ENCODE results near the gene GPC3. TPM values are rescaled to one million over a fixed set of nuclear protein-coding genes. Genes with fewer than 3 reads are reported as not detected.

Gene GPC3
- 1 to 10 TPM in 4 of 6 experiments, under 1 TPM in 2; 0.31 to 6.8 (median 1.8) TPM for total RNA-seq
- long read RNA-seq = 0 reads

DNA sequence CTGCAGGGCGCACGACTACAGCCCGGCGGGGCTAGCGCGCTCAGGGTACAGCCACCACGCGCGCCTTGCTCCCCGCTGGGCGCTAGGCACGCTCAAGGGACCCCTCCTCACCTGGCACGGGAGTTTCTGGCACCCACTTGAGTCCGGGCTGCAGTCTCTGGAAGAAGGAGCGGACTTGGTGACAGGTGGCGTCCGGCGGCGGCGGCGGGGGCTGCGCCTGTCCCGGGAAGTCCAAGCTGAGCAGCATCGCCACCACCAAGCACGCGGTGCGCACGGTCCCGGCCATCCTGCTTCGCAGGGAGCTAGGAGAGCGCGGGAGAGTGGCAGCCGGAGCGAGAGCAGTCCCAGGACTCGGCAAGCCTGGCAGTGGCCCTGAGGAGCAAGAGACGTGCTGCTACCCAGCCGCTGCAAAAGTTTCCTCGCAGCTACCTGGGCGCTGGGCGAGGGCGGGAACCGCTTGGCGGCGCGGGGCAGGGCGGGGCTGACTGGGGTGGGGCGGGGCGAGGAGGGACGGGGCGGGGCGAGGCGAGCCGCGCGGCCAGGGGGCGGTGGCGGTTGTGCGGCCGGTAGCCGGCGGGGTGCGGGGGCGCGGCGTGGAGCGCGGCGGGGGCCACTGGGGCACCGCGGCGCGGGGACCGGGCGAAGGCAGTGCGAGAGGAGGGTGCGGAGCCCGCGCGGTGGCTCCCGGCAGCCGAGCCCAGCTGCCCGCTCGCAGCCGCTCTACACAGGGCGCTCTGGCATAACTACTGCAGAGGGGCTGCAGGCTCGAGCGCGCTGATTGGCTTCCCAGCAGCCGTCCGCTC lies at the start of gene GPC3:
GPC3 (minus strand) TSS at position 431 of the 803 bp plus-strand sequence.
- intact Hi-C loops (cut with DNase I) = no loop called here
- Histone ChIP-seq H3K27me3 (peaks cover 0 to 9% of the 10 kb centered on the region in 2 donors), H3K4me3 (peak within 1 kb of the TSS; percentile 6 to 48 (median 38)), H3K9me3 (no peaks in the 10 kb centered on the region), H3K4me1 (no peaks in the 10 kb centered on the region), H3K27ac (no peak within 1 kb of the TSS), H3K36me3 (no peaks in the 10 kb centered on the region)
- DNase-seq = peak; percentile 44 to 53 (median 51)
- no peak for TF ChIP-seq POLR2A (IDR thresholded peaks at IDR 0.05)
- TF ChIP-seq, protein P1, sequence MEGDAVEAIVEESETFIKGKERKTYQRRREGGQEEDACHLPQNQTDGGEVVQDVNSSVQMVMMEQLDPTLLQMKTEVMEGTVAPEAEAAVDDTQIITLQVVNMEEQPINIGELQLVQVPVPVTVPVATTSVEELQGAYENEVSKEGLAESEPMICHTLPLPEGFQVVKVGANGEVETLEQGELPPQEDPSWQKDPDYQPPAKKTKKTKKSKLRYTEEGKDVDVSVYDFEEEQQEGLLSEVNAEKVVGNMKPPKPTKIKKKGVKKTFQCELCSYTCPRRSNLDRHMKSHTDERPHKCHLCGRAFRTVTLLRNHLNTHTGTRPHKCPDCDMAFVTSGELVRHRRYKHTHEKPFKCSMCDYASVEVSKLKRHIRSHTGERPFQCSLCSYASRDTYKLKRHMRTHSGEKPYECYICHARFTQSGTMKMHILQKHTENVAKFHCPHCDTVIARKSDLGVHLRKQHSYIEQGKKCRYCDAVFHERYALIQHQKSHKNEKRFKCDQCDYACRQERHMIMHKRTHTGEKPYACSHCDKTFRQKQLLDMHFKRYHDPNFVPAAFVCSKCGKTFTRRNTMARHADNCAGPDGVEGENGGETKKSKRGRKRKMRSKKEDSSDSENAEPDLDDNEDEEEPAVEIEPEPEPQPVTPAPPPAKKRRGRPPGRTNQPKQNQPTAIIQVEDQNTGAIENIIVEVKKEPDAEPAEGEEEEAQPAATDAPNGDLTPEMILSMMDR (IDR thresholded peaks at IDR 0.05) = no peak
- 37% methylated on average over 13 of the region's 90 CpGs for WGBS (ENCODE audit: insufficient coverage, low coverage, low lambda C conversion rate, missing lambda C conversion rate)
- peak; percentile 82 to 88 (median 88) for ATAC-seq

DNA sequence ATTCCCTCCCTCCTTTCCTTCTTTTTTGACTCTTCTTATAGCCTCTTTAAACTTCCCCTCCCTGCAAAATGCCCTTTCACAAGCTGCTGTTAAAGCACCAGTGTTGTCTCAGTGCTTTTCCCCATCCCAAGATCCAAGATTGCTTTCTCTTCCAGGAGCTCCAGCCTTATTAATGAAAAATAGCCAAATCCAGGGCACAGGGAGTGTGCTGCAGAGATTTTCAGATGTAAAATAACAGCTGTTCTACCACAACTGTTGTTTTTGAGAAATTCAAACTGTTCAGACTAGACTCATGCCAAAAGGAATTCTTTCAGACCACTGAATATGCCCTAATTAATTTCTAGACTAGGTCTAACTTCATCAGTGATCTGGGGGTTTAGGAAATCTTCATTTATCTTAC lies 47.0 kb upstream of the GPC3 start:
- intact Hi-C loops (cut with DNase I) = no loop called here
- TF ChIP-seq, protein P1 (IDR thresholded peaks at IDR 0.05) = no peak
- TF ChIP-seq POLR2A (IDR thresholded peaks at IDR 0.05) = no peak
- no peaks in the 10 kb centered on the region for H3K4me1 ChIP-seq
- no peaks in the 10 kb centered on the region for H3K27me3 ChIP-seq
- no peak overlapping the region for H3K27ac ChIP-seq
- DNase-seq (no peak), ATAC-seq (no peak)
- H3K9me3 ChIP-seq = no peaks in the 10 kb centered on the region
- no peak overlapping the region for H3K4me3 ChIP-seq
- no peaks in the 10 kb centered on the region for H3K36me3 ChIP-seq

DNA sequence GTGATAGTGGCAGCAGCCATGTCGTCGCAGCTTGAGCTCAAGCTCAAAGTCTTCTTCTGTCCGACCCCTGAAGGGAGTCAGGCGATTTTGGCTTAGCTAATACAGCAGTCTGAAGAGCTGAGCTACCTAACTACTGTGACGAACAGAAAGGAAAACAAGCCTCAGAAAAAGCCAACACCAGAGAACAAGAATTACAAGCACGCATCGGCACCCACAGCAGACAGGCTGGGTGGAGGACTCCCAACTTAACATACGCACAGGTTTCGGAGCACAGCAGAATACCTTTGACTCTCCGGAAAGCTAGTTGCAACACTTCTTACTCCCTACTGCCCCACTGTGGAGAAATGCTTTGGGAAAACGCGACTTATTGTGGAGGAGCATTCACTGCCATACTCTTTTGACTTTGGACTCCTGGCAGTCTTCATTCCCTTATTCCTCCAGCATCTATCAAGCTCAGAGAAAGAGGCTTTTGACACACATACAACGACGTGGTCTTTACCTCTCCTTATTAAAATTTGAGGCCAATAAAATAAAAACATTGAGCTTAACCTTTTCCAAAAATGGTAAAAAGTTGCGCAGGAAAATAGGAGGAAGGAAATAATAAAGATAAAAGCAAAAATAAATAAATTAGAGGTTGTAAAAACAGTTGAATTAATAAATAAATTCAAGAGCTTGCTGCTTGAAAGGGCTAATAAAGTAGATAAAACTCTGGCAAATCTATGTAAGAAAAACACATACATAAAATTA lies 41.3 kb upstream of the GPC3 start:
- Histone ChIP-seq H3K4me3 (peak overlapping the region in 1 of 3 donors; percentile 18), H3K4me1 (no peaks in the 10 kb centered on the region), H3K27me3 (no peaks in the 10 kb centered on the region), H3K36me3 (no peaks in the 10 kb centered on the region), H3K9me3 (no peaks in the 10 kb centered on the region), H3K27ac (no peak overlapping the region)
- DNase-seq = peak in 1 of 3 donors; percentile 46
- ATAC-seq = peak; percentile 94 to 98 (median 96)
- 7% methylated on average over 13 of the region's 15 CpGs for WGBS (ENCODE audit: insufficient coverage, low coverage, low lambda C conversion rate, missing lambda C conversion rate)
- intact Hi-C loops (cut with DNase I) = no loop called here
- no peak for TF ChIP-seq POLR2A (IDR thresholded peaks at IDR 0.05)
- TF ChIP-seq, protein P1 (IDR thresholded peaks at IDR 0.05) = peak; percentile 54 to 60 (median 58)

DNA sequence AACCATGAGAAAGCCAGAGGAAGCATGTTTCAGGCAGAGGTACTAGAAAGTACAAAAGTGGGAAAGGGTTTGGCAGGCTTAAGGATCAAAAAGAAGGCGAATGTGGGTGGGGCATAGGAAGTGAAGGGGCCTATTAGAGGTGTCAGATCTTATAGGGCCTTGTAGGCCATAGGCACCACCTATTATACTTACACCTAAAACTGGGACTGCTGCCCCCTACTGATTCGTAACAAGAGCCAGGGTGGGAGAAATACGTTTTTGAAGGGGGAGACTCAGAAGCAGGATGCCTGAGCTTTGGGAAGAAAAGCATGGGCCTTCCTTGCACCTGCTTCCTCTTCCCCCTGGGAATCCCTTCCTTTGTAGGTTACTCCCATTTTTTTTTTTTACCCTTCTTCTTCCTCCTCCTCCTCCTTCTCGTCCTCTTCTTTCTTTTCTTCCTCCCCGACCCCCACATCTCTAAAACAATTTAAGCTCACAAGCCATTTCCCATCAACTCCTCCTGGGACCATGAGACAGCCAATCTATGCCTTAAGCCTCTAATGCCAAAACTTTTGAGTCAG lies 40.7 kb upstream of the GPC3 start:
- TF ChIP-seq POLR2A (IDR thresholded peaks at IDR 0.05) = no peak
- TF ChIP-seq, protein P1 (IDR thresholded peaks at IDR 0.05) = no peak
- WGBS (ENCODE audit: insufficient coverage, low coverage, low lambda C conversion rate, missing lambda C conversion rate) = 31% methylated on average over 2 of the region's 5 CpGs

More for the DNA sequence above, 40.7 kb upstream of the GPC3 start:
- no peaks in the 10 kb centered on the region for H3K4me1 ChIP-seq
- no peaks in the 10 kb centered on the region for H3K36me3 ChIP-seq
- H3K4me3 ChIP-seq = peak overlapping the region in 1 of 3 donors; percentile 18
- H3K9me3 ChIP-seq = no peaks in the 10 kb centered on the region
- H3K27ac ChIP-seq = no peak overlapping the region
- no peak for DNase-seq
- H3K27me3 ChIP-seq = no peaks in the 10 kb centered on the region
- intact Hi-C loops (cut with DNase I) = no loop called here
- no peak for ATAC-seq

Data from right lobe of liver (tissue), 6 donors.